Dedifferentiated amniotic fluid mesenchymal stem cell (primary cell): ENCODE results near the gene ZNF648.
"Not testable (repeated sequence)": the region's sequence is repeated elsewhere in the genome, so short reads cannot be mapped to it uniquely, and the experiment has no call there.

Source experiments
- DNase-seq: peaks from one replicate; pipeline ENCODE4 v3.0.0-alpha.2; 2016; ENCODE audit errors: extremely low spot score

Gene ZNF648

DNA sequence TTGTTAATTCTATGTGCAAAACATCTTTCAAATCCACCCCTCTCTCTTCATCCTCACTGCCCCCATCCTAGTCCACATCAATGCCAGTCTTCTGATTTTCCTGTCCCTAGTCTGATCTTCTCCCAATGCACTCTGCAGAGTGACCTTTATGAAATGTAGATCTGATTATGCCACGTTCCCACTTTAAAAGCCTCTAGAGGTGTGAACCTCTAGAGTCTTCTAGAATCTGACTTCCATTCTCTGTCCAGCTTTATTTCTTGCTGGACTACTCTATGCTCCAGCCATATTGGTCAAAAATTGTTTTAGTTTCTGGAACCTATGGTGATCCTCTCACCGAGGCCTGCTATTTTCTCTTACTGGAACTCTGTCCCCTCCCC lies 32.5 kb downstream of the ZNF648 start:
- no peak for DNase-seq

- no peak for DNase-seq
Measured at GRCh38 chr1:182015360-182015759, 46.2 kb downstream of the ZNF648 start.

DNA sequence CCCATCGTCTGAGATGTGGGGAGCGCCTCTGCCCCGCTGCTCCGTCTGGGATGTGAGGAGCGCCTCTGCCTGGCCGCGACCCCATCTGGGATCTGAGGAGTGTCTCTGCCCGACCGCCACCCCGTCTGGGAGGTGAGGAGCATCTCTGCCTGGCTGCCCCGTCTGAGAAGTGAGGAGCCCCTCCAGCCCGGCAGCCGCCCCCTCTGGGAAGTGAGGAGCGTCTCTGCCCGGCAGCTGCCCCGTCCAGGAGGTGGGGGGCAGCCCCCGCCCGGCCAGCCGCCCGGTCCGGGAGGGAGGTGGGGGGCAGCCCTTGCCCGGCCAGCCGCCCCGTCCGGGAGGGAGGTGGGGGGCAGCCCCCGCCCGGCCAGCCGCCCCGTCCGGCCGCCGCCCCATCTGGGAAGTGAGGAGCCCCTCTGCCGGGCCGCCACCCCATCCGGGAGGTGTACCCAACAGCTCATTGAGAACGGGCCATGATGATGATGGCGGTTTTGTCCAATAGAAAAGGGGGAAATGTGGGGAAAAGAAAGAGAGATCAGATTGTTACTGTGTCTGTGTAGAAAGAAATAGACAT lies 50.6 kb downstream of the ZNF648 start:
- not testable (repeated sequence) for DNase-seq

- not testable (repeated sequence) for DNase-seq
Measured at GRCh38 chr1:182005398-182005797, 56.1 kb downstream of the ZNF648 start.

- DNase-seq, result no peak
Measured at GRCh38 chr1:182004601-182005000, 56.9 kb downstream of the ZNF648 start.
